ENCODE measurements around the gene CCDC90B. TPM values are rescaled to one million over a fixed set of nuclear protein-coding genes. Genes with fewer than 3 reads are reported as not detected.

Gene CCDC90B
- total RNA-seq, 1 experiment from 2014 or later, result 35.9 TPM

DNA sequence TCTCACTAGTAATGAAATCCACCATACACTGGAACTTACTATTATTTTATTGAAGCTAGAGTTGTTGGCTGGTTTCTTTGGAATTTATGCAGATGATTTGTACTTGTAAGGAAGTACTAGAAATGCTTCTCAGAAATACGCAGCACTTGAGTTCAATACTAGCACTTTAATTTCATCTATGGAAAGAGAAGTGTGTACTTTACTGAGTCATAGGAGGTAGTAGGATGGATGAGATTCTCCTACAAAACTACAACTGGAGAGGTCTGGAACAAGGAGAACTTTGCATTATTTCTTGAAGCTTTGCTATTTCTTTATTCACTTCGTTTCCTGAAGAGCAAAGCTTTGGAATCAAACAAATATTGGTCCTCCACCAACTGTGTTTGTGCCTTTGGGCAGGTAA, 44.1 kb upstream of the CCDC90B start:
- Histone ChIP-seq H2BK15ac (ENCODE audit: low read depth, low read length) (no peak overlapping the region), H3K4me2 (ENCODE audit: insufficient read depth, insufficient read length, low read length) (no peak overlapping the region), H3K18ac (ENCODE audit: insufficient read length, low read depth, low read length) (no peak overlapping the region), H2BK20ac (ENCODE audit: low read depth, low read length, poor library complexity, severe bottlenecking) (no peak overlapping the region), H3K4ac (ENCODE audit: low read depth, low read length) (no peak overlapping the region), H4K91ac (ENCODE audit: insufficient read length, low read depth, low read length) (no peak overlapping the region), H3K23ac (ENCODE audit: insufficient read length, low read depth, low read length) (no peak overlapping the region), H3K27ac (ENCODE audit: insufficient read length, low read depth, low read length) (no peak overlapping the region), H3K56ac (ENCODE audit: insufficient read length, low read depth, low read length) (no peak overlapping the region), H2BK12ac (ENCODE audit: insufficient read length, low read depth, low read length) (no peak overlapping the region), H2AK5ac (ENCODE audit: insufficient read length, low read length) (no peak overlapping the region), H2BK120ac (ENCODE audit: low read depth, low read length, poor library complexity, severe bottlenecking) (no peak overlapping the region), H3K79me1 (ENCODE audit: insufficient read depth, low read depth, low read length, poor library complexity, severe bottlenecking) (no peaks in the 10 kb centered on the region), H3K14ac (ENCODE audit: insufficient read depth, low read length) (no peak overlapping the region), H3K79me2 (ENCODE audit: insufficient read depth, low read length) (no peaks in the 10 kb centered on the region), H4K8ac (replicated peaks; ENCODE audit: insufficient read length, low read depth, low read length) (no peak overlapping the region), H4K5ac (ENCODE audit: insufficient read length, low read depth, low read length) (no peak overlapping the region), H2AFZ (ENCODE audit: low read length) (no peak overlapping the region), H3K9me3 (ENCODE audit: control insufficient read depth, low read depth, low read length) (no peaks in the 10 kb centered on the region), H4K20me1 (ENCODE audit: control insufficient read depth, insufficient read depth, insufficient read length) (no peaks in the 10 kb centered on the region), H2BK5ac (ENCODE audit: insufficient read length, low read length) (no peak overlapping the region), H3T11ph (ENCODE audit: low read length) (no peak overlapping the region), H3K23me2 (ENCODE audit: insufficient read length, low read depth, low read length, poor library complexity, severe bottlenecking) (no peaks in the 10 kb centered on the region), H3K9ac (ENCODE audit: extremely low read depth, insufficient read length, low read length) (no peak overlapping the region), H3K27me3 (ENCODE audit: insufficient read depth, low read length) (no peaks in the 10 kb centered on the region), H3K4me1 (ENCODE audit: insufficient read depth, low read length) (no peaks in the 10 kb centered on the region)
- Mint-ChIP-seq H3K9me3 (no peaks in the 10 kb centered on the region; a peak in 1 of 5 replicates), H3K4me3 (no peak overlapping the region), H3K36me3 (ENCODE audit: insufficient read depth in 1 of 3, low read depth in 3 of 3) (no peaks in the 10 kb centered on the region), H3K4me1 (0 out of 4 replicates have a peak, but pooled peaks cover 0 to 6% of the 10 kb centered on the region in 2 experiments), H3K27ac (no peak overlapping the region), H3K27me3 (ENCODE audit: low read depth) (no peaks in the 10 kb centered on the region; the same call in 1 of the 2 replicates)
- no peak for DNase-seq
- TF ChIP-seq, protein P1, sequence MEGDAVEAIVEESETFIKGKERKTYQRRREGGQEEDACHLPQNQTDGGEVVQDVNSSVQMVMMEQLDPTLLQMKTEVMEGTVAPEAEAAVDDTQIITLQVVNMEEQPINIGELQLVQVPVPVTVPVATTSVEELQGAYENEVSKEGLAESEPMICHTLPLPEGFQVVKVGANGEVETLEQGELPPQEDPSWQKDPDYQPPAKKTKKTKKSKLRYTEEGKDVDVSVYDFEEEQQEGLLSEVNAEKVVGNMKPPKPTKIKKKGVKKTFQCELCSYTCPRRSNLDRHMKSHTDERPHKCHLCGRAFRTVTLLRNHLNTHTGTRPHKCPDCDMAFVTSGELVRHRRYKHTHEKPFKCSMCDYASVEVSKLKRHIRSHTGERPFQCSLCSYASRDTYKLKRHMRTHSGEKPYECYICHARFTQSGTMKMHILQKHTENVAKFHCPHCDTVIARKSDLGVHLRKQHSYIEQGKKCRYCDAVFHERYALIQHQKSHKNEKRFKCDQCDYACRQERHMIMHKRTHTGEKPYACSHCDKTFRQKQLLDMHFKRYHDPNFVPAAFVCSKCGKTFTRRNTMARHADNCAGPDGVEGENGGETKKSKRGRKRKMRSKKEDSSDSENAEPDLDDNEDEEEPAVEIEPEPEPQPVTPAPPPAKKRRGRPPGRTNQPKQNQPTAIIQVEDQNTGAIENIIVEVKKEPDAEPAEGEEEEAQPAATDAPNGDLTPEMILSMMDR (conservative IDR thresholded peaks at IDR 0.05), result no peak
- WGBS (ENCODE audit: extremely low coverage, insufficient read length, low lambda C conversion rate), result no CpG with 5 or more reads among the region's 2 CpGs
